Activated naive CD4-positive, alpha-beta T cell treated with anti-CD3 and anti-CD28 coated beads for 36 hours (primary cell): ENCODE data around the gene PTPRN2. TPM values are rescaled to one million over a fixed set of nuclear protein-coding genes. Genes with fewer than 3 reads are reported as not detected.

Experiments
- CTCF ChIA-PET: fragments of 350-600 bp; sonication (Branson Sonifier 250); formaldehyde crosslinking; loops from one replicate; lab custom pipeline; 2021; ENCODE audit warnings: antibody characterized with exemption; lab: Charles Lee
- DNase-seq: peaks from one replicate; pipeline ENCODE4 v3.0.0-alpha.2; 2020
- H3K27ac Mint-ChIP-seq: one replicate; pipeline ENCODE4 v1.8.0; 2021; ENCODE audit warnings: mild to moderate bottlenecking, mixed read lengths
- H3K27me3 Mint-ChIP-seq: one replicate; pipeline ENCODE4 v1.8.0; 2021; ENCODE audit warnings: low read depth, mixed read lengths
- H3K36me3 Mint-ChIP-seq: one replicate; pipeline ENCODE4 v1.8.0; 2021; ENCODE audit warnings: low read depth, mixed read lengths
- H3K4me1 Mint-ChIP-seq: one replicate; pipeline ENCODE4 v1.8.0; 2021; ENCODE audit warnings: low read depth, mixed read lengths
- H3K4me3 Mint-ChIP-seq: one replicate; pipeline ENCODE4 v1.8.0; 2021; ENCODE audit warnings: mild to moderate bottlenecking, moderate library complexity, mixed read lengths
- H3K9me3 Mint-ChIP-seq: one replicate; pipeline ENCODE4 v1.8.0; 2021; ENCODE audit warnings: mixed read lengths
- intact Hi-C: fragments of 100-400 bp; cut with micrococcal nuclease; formaldehyde crosslinking; loops from one replicate; pipeline ENCODE4 v1.15.1; 2023
- total RNA-seq, 2 experiments: library from RNA; stranded (reverse); gene quantifications; one replicate each; pipeline ENCODE4 v1.2.3, GENCODE V29; 2021

The PTPRN2 gene
- total RNA-seq, 2 experiments from 2014 or later, result 0.54 to 0.62 TPM

GRCh38 chr7:157520249-157520648, 1067.4 kb downstream of the PTPRN2 start:
- Mint-ChIP-seq H3K9me3 (no peaks in the 10 kb centered on the region), H3K36me3 (no peaks in the 10 kb centered on the region), H3K27ac (no peak overlapping the region), H3K4me1 (no peaks in the 10 kb centered on the region), H3K4me3 (no peak overlapping the region), H3K27me3 (no peaks in the 10 kb centered on the region)
- CTCF ChIA-PET, result no interaction called here
- intact Hi-C loops, result no loop called here
- no peak for DNase-seq

- Mint-ChIP-seq H3K4me1 (no peaks in the 10 kb centered on the region), H3K27me3 (no peaks in the 10 kb centered on the region), H3K27ac (no peak overlapping the region), H3K9me3 (no peaks in the 10 kb centered on the region), H3K36me3 (no peaks in the 10 kb centered on the region), H3K4me3 (no peak overlapping the region)
- intact Hi-C loops, result no loop called here
- DNase-seq, result no peak
- CTCF ChIA-PET, result no interaction called here
These were observed 1067.8 kb downstream of the PTPRN2 start for GRCh38 chr7:157519798-157520244.

GRCh38 chr7:157519246-157519645, 1068.4 kb downstream of the PTPRN2 start:
- Mint-ChIP-seq H3K4me1 (no peaks in the 10 kb centered on the region), H3K4me3 (no peak overlapping the region), H3K27me3 (no peaks in the 10 kb centered on the region), H3K36me3 (no peaks in the 10 kb centered on the region), H3K9me3 (no peaks in the 10 kb centered on the region), H3K27ac (no peak overlapping the region)
- CTCF ChIA-PET, result no interaction called here
- no peak for DNase-seq
- intact Hi-C loops, result no loop called here

- no peaks in the 10 kb centered on the region for H3K9me3 Mint-ChIP-seq
- no peaks in the 10 kb centered on the region for H3K4me1 Mint-ChIP-seq
- intact Hi-C loops, result no loop called here
- CTCF ChIA-PET, result no interaction called here
- no peaks in the 10 kb centered on the region for H3K36me3 Mint-ChIP-seq
- no peak overlapping the region for H3K4me3 Mint-ChIP-seq
- H3K27me3 Mint-ChIP-seq, result no peaks in the 10 kb centered on the region
- DNase-seq, result no peak
- H3K27ac Mint-ChIP-seq, result no peak overlapping the region
These were observed 1069.0 kb downstream of the PTPRN2 start for GRCh38 chr7:157518514-157519175.

GRCh38 chr7:157517782-157518513, 1069.7 kb downstream of the PTPRN2 start:
- Mint-ChIP-seq H3K9me3 (no peaks in the 10 kb centered on the region), H3K27me3 (no peaks in the 10 kb centered on the region), H3K4me3 (no peak overlapping the region), H3K27ac (no peak overlapping the region), H3K4me1 (no peaks in the 10 kb centered on the region), H3K36me3 (no peaks in the 10 kb centered on the region)
- intact Hi-C loops, result no loop called here
- DNase-seq, result no peak
- CTCF ChIA-PET, result no interaction called here

- Mint-ChIP-seq H3K36me3 (no peaks in the 10 kb centered on the region), H3K4me3 (no peak overlapping the region), H3K4me1 (no peaks in the 10 kb centered on the region), H3K27ac (no peak overlapping the region), H3K27me3 (no peaks in the 10 kb centered on the region), H3K9me3 (no peaks in the 10 kb centered on the region)
- DNase-seq, result no peak
- intact Hi-C loops, result no loop called here
- CTCF ChIA-PET, result no interaction called here
These were observed 1070.5 kb downstream of the PTPRN2 start for GRCh38 chr7:157516911-157517781.

GRCh38 chr7:157516311-157516710, 1071.3 kb downstream of the PTPRN2 start:
- Mint-ChIP-seq H3K27ac (no peak overlapping the region), H3K4me3 (no peak overlapping the region), H3K27me3 (no peaks in the 10 kb centered on the region), H3K36me3 (no peaks in the 10 kb centered on the region), H3K4me1 (no peaks in the 10 kb centered on the region), H3K9me3 (no peaks in the 10 kb centered on the region)
- CTCF ChIA-PET, result no interaction called here
- DNase-seq, result no peak
- intact Hi-C loops, result no loop called here

GRCh38 chr7:157515342-157516041, 1072.1 kb downstream of the PTPRN2 start:
- no peak for DNase-seq
- Mint-ChIP-seq H3K36me3 (no peaks in the 10 kb centered on the region), H3K9me3 (no peaks in the 10 kb centered on the region), H3K4me3 (no peak overlapping the region), H3K27ac (no peak overlapping the region), H3K4me1 (no peaks in the 10 kb centered on the region), H3K27me3 (no peaks in the 10 kb centered on the region)
- intact Hi-C loops, result no loop called here
- CTCF ChIA-PET, result no interaction called here

GRCh38 chr7:157514746-157515145, 1072.9 kb downstream of the PTPRN2 start:
- intact Hi-C loops, result no loop called here
- DNase-seq, result no peak
- Mint-ChIP-seq H3K4me1 (no peaks in the 10 kb centered on the region), H3K27ac (no peak overlapping the region), H3K9me3 (no peaks in the 10 kb centered on the region), H3K4me3 (no peak overlapping the region), H3K27me3 (no peaks in the 10 kb centered on the region), H3K36me3 (no peaks in the 10 kb centered on the region)
- CTCF ChIA-PET, result no interaction called here

GRCh38 chr7:157514306-157514705, 1073.3 kb downstream of the PTPRN2 start:
- no peak overlapping the region for H3K27ac Mint-ChIP-seq
- no peak overlapping the region for H3K4me3 Mint-ChIP-seq
- H3K27me3 Mint-ChIP-seq, result no peaks in the 10 kb centered on the region
- CTCF ChIA-PET, result no interaction called here
- intact Hi-C loops, result no loop called here
- no peaks in the 10 kb centered on the region for H3K9me3 Mint-ChIP-seq
- H3K4me1 Mint-ChIP-seq, result no peaks in the 10 kb centered on the region
- H3K36me3 Mint-ChIP-seq, result no peaks in the 10 kb centered on the region
- no peak for DNase-seq

- Mint-ChIP-seq H3K27me3 (no peaks in the 10 kb centered on the region), H3K4me1 (no peaks in the 10 kb centered on the region), H3K9me3 (no peaks in the 10 kb centered on the region), H3K27ac (no peak overlapping the region), H3K36me3 (no peaks in the 10 kb centered on the region), H3K4me3 (no peak overlapping the region)
- intact Hi-C loops, result no loop called here
- DNase-seq, result no peak
- CTCF ChIA-PET, result no interaction called here
These were observed 1073.9 kb downstream of the PTPRN2 start for GRCh38 chr7:157513682-157514081.

- H3K27me3 Mint-ChIP-seq, result no peaks in the 10 kb centered on the region
- CTCF ChIA-PET, result no interaction called here
- H3K27ac Mint-ChIP-seq, result no peak overlapping the region
- DNase-seq, result no peak
- no peaks in the 10 kb centered on the region for H3K36me3 Mint-ChIP-seq
- H3K4me3 Mint-ChIP-seq, result no peak overlapping the region
- H3K9me3 Mint-ChIP-seq, result no peaks in the 10 kb centered on the region
- intact Hi-C loops, result no loop called here
- H3K4me1 Mint-ChIP-seq, result no peaks in the 10 kb centered on the region
These were observed 1074.4 kb downstream of the PTPRN2 start for GRCh38 chr7:157513162-157513621.
